Mesothelial cell of epicardium (in vitro differentiated cells): ENCODE results near the gene FZD7. TPM values are rescaled to one million over a fixed set of nuclear protein-coding genes. Genes with fewer than 3 reads are reported as not detected.

ENCODE experiments used
- DNase-seq, 2 experiments: peaks; one replicate each; pipeline ENCODE4 v3.0.0; 2021; ENCODE audit warnings: low spot score in 2 of 2; ENCODE audit not compliant: unreplicated experiment in 2 of 2
- H3K27ac Mint-ChIP-seq: 2 replicates; pipeline ENCODE4 v1.8.0; 2021; ENCODE audit warnings: mixed read lengths
- H3K27me3 Mint-ChIP-seq: 2 replicates; pipeline ENCODE4 v1.8.0; 2021; ENCODE audit warnings: low read depth, mixed read lengths
- H3K36me3 Mint-ChIP-seq: 2 replicates; pipeline ENCODE4 v1.8.0; 2021; ENCODE audit warnings: mixed read lengths
- H3K4me1 Mint-ChIP-seq: 2 replicates; pipeline ENCODE4 v1.8.0; 2021; ENCODE audit warnings: mixed read lengths
- H3K4me3 Mint-ChIP-seq: 2 replicates; pipeline ENCODE4 v1.8.0; 2021; ENCODE audit warnings: mild to moderate bottlenecking, moderate library complexity, mixed read lengths
- H3K9me3 Mint-ChIP-seq: 2 replicates; pipeline ENCODE4 v1.8.0; 2021; ENCODE audit warnings: mixed read lengths
- CTCF ChIP-seq: fragments of 200-600 bp; sonication (generic); IDR thresholded peaks from one replicate; pipeline ENCODE4 v1.5.0; 2021; ENCODE audit warnings: antibody characterized with exemption; ENCODE audit not compliant: unreplicated experiment
- total RNA-seq: library from RNA; stranded (reverse); gene quantifications from 3 replicates; pipeline ENCODE4 v1.2.1, GENCODE V29; 2021

FZD7 gene
- total RNA-seq, 1 donor from 2014 or later = 132 TPM

DNA sequence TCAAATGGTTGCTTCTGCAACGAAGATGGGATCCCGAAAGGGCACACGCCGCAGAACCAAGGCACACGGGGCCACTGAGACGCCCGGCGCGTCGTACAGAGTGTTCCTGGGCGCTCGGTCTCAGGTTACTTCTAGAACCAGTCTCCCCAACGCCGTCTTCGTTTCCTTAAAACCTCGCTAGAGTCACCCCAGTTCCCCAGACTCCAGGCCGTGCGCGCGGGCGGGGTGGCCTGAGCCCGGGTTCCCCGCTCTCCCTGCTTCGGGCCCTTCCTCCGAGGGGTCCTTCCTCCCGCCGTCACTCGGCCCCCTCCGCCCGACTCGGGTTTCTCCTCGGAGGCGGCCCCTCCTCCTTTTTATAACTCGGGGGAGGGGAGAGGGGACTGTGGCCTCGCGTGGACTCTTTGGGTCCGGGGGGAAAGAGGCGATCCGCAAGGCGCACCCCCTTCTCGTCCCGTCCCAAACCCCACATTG is 774 bp upstream of the FZD7 start:
- peak; percentile 54 to 78 for DNase-seq
- peak overlapping the region; percentile 100 for H3K27ac Mint-ChIP-seq
- TF ChIP-seq CTCF = no peak
- peaks cover 26% of the 10 kb centered on the region for H3K4me1 Mint-ChIP-seq
- H3K4me3 Mint-ChIP-seq = peak overlapping the region; percentile 89
- no peaks in the 10 kb centered on the region for H3K27me3 Mint-ChIP-seq
- H3K36me3 Mint-ChIP-seq = peaks cover 3% of the 10 kb centered on the region
- no peaks in the 10 kb centered on the region for H3K9me3 Mint-ChIP-seq

DNA sequence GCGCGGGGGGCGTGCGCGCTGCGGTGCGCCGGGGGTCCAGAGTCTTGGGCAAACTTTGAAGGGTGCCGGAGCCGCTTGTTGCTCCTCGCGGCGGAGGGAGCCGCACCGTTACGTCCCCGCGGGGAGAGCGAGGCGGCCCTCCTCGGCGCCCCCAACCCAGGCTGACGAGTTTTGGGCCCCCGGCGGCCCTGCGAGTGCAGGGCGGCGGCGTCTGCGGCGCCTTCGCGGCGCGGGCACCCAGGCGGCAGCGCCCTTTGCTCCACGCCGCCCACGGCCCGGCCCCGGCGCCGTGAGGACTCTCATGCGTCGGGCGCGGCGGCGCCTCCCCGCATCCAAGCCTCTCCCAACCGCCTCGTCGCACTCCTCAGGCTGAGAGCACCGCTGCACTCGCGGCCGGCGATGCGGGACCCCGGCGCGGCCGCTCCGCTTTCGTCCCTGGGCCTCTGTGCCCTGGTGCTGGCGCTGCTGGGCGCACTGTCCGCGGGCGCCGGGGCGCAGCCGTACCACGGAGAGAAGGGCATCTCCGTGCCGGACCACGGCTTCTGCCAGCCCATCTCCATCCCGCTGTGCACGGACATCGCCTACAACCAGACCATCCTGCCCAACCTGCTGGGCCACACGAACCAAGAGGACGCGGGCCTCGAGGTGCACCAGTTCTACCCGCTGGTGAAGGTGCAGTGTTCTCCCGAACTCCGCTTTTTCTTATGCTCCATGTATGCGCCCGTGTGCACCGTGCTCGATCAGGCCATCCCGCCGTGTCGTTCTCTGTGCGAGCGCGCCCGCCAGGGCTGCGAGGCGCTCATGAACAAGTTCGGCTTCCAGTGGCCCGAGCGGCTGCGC is 814 bp downstream of the FZD7 start:
- Mint-ChIP-seq H3K27me3 (no peaks in the 10 kb centered on the region), H3K4me3 (peak overlapping the region; percentile 80), H3K27ac (peak overlapping the region; percentile 89), H3K4me1 (peaks cover 39% of the 10 kb centered on the region), H3K9me3 (no peaks in the 10 kb centered on the region), H3K36me3 (peaks cover 7% of the 10 kb centered on the region)
- DNase-seq = peak; percentile 27 to 64
- TF ChIP-seq CTCF = no peak

GRCh38 chr2:202035089-202035940 is 1.7 kb downstream of the FZD7 start:
- peak; percentile 28 to 70 for DNase-seq

GRCh38 chr2:202035941-202036372 is 2.3 kb downstream of the FZD7 start:
- Mint-ChIP-seq H3K36me3 (peaks cover 9% of the 10 kb centered on the region), H3K4me1 (peaks cover 42% of the 10 kb centered on the region), H3K27ac (no peak overlapping the region), H3K27me3 (no peaks in the 10 kb centered on the region), H3K9me3 (no peaks in the 10 kb centered on the region), H3K4me3 (no peak overlapping the region)
- peak in 1 of 2 experiments; percentile 43 for DNase-seq
- TF ChIP-seq CTCF = no peak

More at GRCh38 chr2:202035089-202035940, 1.7 kb downstream of the FZD7 start:
- Mint-ChIP-seq H3K27me3 (no peaks in the 10 kb centered on the region), H3K4me1 (peaks cover 45% of the 10 kb centered on the region), H3K36me3 (peaks cover 9% of the 10 kb centered on the region), H3K4me3 (no peak overlapping the region), H3K9me3 (no peaks in the 10 kb centered on the region), H3K27ac (peak overlapping the region; percentile 89)
- TF ChIP-seq CTCF = peak; percentile 25

DNA sequence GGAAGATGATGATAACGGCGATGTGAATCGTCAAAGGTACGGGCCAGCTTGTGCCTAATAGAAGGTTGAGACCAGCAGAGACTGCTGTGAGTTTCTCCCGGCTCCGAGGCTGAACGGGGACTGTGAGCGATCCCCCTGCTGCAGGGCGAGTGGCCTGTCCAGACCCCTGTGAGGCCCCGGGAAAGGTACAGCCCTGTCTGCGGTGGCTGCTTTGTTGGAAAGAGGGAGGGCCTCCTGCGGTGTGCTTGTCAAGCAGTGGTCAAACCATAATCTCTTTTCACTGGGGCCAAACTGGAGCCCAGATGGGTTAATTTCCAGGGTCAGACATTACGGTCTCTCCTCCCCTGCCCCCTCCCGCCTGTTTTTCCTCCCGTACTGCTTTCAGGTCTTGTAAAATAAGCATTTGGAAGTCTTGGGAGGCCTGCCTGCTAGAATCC is 3.0 kb downstream of the FZD7 start:
- no peak overlapping the region for H3K4me3 Mint-ChIP-seq

More for the DNA sequence above, 3.0 kb downstream of the FZD7 start:
- Mint-ChIP-seq H3K9me3 (no peaks in the 10 kb centered on the region), H3K36me3 (peaks cover 9% of the 10 kb centered on the region), H3K27me3 (no peaks in the 10 kb centered on the region), H3K4me1 (peaks cover 35% of the 10 kb centered on the region), H3K27ac (no peak overlapping the region)
- DNase-seq = peak in 1 of 2 experiments; percentile 47
- TF ChIP-seq CTCF = no peak
